GM12878 (cell line): Measurements from ENCODE around the gene BATF3.

Source experiments
- CTCF ChIP-seq, 3 experiments: IDR thresholded peaks in 2 of 3; conservative IDR thresholded peaks in 1 of 3; 2 replicates each; pipeline ENCODE4 v1.5.1; 2011; ENCODE audit warnings: low read depth in 3 of 3, low read length in 3 of 3, mild to moderate bottlenecking in 3 of 3, control low read depth in 2 of 3, moderate library complexity in 2 of 3, inconsistent platforms in 1 of 3, mixed read lengths in 1 of 3; ENCODE audit not compliant: control insufficient read depth in 2 of 3, insufficient read depth in 1 of 3; ENCODE audit errors: extremely low read depth in 1 of 3
- EZH2 ChIP-seq: IDR thresholded peaks from 2 replicates; pipeline ENCODE4 v1.6.1; 2012; ENCODE audit warnings: low read depth, mild to moderate bottlenecking, control low read depth, inconsistent platforms, low read length, borderline replicate concordance; ENCODE audit not compliant: control insufficient read depth
- MYC ChIP-seq: IDR thresholded peaks from 2 replicates; pipeline ENCODE4 v1.6.1; 2011; ENCODE audit warnings: mild to moderate bottlenecking, low read length, moderate library complexity, inconsistent platforms; ENCODE audit not compliant: insufficient read depth, insufficient replicate concordance, insufficient read length, severe bottlenecking
- POLR2AphosphoS5 ChIP-seq: IDR thresholded peaks from 2 replicates; pipeline ENCODE4 v1.6.1; 2011; ENCODE audit warnings: mild to moderate bottlenecking, low read length, inconsistent platforms
- RFX5 ChIP-seq: IDR thresholded peaks from 2 replicates; pipeline ENCODE4 v1.6.1; 2011; ENCODE audit warnings: low read depth, low read length, improper control_type of control experiment
- SP1 ChIP-seq: IDR thresholded peaks from one replicate; pipeline ENCODE4 v1.6.1; 2011; ENCODE audit warnings: low read depth, low read length
- TAF1 ChIP-seq: IDR thresholded peaks from 2 replicates; pipeline ENCODE4 v1.6.1; 2011; ENCODE audit warnings: mild to moderate bottlenecking, low read depth, low read length, borderline replicate concordance
- ZBTB11 ChIP-seq: fragments of 450-650 bp; formaldehyde crosslinking; IDR thresholded peaks from 2 replicates; pipeline ENCODE4 v1.5.0; 2022; ENCODE audit warnings: mild to moderate bottlenecking, missing genetic modification characterization
- ZNF592 ChIP-seq: fragments of 450-650 bp; IDR thresholded peaks from 2 replicates; pipeline ENCODE4 v1.6.1; 2017; ENCODE audit warnings: mild to moderate bottlenecking, moderate library complexity

GRCh38 chr1:212710566-212710965, 10.9 kb upstream of the BATF3 start:
- no peak for TF ChIP-seq TAF1
- TF ChIP-seq SP1 = no peak
- no peak for TF ChIP-seq CTCF (IDR thresholded peaks at IDR 0.05 in 2 of 3, conservative IDR thresholded peaks at IDR 0.05 in 1 of 3; ENCODE audit: control insufficient read depth in 2 of 3, extremely low read depth in 1 of 3, insufficient read depth in 1 of 3, low read depth in 3 of 3, low read length in 3 of 3)
- TF ChIP-seq RFX5 = no peak
- no peak for TF ChIP-seq EZH2
- TF ChIP-seq POLR2AphosphoS5 = no peak
- TF ChIP-seq MYC = no peak
- no peak for TF ChIP-seq ZNF592
- TF ChIP-seq ZBTB11 = no peak
